Keratinocyte (primary cell): ENCODE measurements around the gene HIRA. TPM values are rescaled to one million over a fixed set of nuclear protein-coding genes. Genes with fewer than 3 reads are reported as not detected.

ENCODE experiments used
- DNase-seq: peaks from one replicate; pipeline ENCODE4 v3.0.0-alpha.2; 2011; ENCODE audit warnings: low read depth, missing footprints, low spot score
- FAIRE-seq: peaks from 2 replicates; lab custom pipeline; 2011; peaks lifted over from hg19 to GRCh38; lab: Jason Lieb, UNC
- H2AFZ ChIP-seq: 2 replicates; pipeline ENCODE4 v1.6.0; 2012; ENCODE audit warnings: low read length, control low read depth, inconsistent platforms; ENCODE audit not compliant: control insufficient read depth
- H3K27ac ChIP-seq: 2 replicates; pipeline ENCODE4 v1.5.1; 2011; ENCODE audit warnings: low read length; ENCODE audit not compliant: control insufficient read depth, insufficient read depth
- H3K27me3 ChIP-seq: 3 replicates; pipeline ENCODE4 v1.6.0; 2011; ENCODE audit warnings: low read length; ENCODE audit not compliant: control insufficient read depth, insufficient read depth; ENCODE audit errors: extremely low read depth
- H3K36me3 ChIP-seq, 2 experiments: 2 replicates in 1 of 2; 3 replicates in 1 of 2; pipeline ENCODE4 v1.5.1; 2011; ENCODE audit warnings: low read length in 2 of 2, mild to moderate bottlenecking in 1 of 2; ENCODE audit not compliant: control insufficient read depth in 2 of 2, insufficient read depth in 2 of 2; ENCODE audit errors: extremely low read depth in 1 of 2
- H3K4me1 ChIP-seq: 3 replicates; pipeline ENCODE4 v1.5.1; 2011; ENCODE audit warnings: low read length; ENCODE audit not compliant: control insufficient read depth, insufficient read depth; ENCODE audit errors: extremely low read depth
- H3K4me2 ChIP-seq: 3 replicates; pipeline ENCODE4 v1.6.0; 2011; ENCODE audit warnings: low read depth, low read length; ENCODE audit not compliant: control insufficient read depth, insufficient read depth; ENCODE audit errors: extremely low read depth
- H3K4me3 ChIP-seq, 3 experiments: fragments of 200-600 bp in 1 of 3; sonication (generic) in 1 of 3; 2 replicates in 2 of 3; 3 replicates in 1 of 3; pipeline ENCODE4 v1.5.1; 2011 to 2016; ENCODE audit warnings: low read length in 3 of 3, mild to moderate bottlenecking in 3 of 3, control low read depth in 2 of 3, inconsistent platforms in 1 of 3, low read depth in 1 of 3, mixed read lengths in 1 of 3, mixed run types in 1 of 3, moderate library complexity in 1 of 3; ENCODE audit not compliant: control insufficient read depth in 2 of 3, insufficient read depth in 2 of 3; ENCODE audit errors: extremely low read depth in 1 of 3
- H3K79me2 ChIP-seq: 2 replicates; pipeline ENCODE4 v1.6.0; 2012; ENCODE audit warnings: low read length; ENCODE audit not compliant: control insufficient read depth, insufficient read depth
- H3K9ac ChIP-seq: 3 replicates; pipeline ENCODE4 v1.6.0; 2011; ENCODE audit warnings: low read length; ENCODE audit not compliant: control insufficient read depth, insufficient read depth; ENCODE audit errors: extremely low read depth
- H3K9me1 ChIP-seq: 3 replicates; pipeline ENCODE4 v1.6.0; 2011; ENCODE audit warnings: low read length; ENCODE audit not compliant: control insufficient read depth, insufficient read depth; ENCODE audit errors: extremely low read depth
- H3K9me3 ChIP-seq: 2 replicates; pipeline ENCODE4 v1.5.1; 2012; ENCODE audit warnings: low read depth, low read length; ENCODE audit not compliant: control insufficient read depth
- H4K20me1 ChIP-seq: 3 replicates; pipeline ENCODE4 v1.6.0; 2011; ENCODE audit warnings: low read length; ENCODE audit not compliant: control insufficient read depth, insufficient read depth; ENCODE audit errors: extremely low read depth
- EZH2 ChIP-seq: IDR thresholded peaks from one replicate; pipeline ENCODE4 v1.6.1; 2012; ENCODE audit warnings: inconsistent platforms, mild to moderate bottlenecking, low read length, moderate library complexity
- dilution Hi-C: fragments of 300-500 bp; cut with MboI; formaldehyde crosslinking; loops from one replicate; pipeline ENCODE4 v1.7.0; 2020; ENCODE audit warnings: low sequenced_read_pairs; ENCODE audit not compliant: extremely low pct_ligation_motif_present
- polyA plus RNA-seq, 5 experiments: library from polyadenylated mRNA; depleted of rRNA in 3 of 5; stranded (reverse) in 3 of 5; stranded (forward) in 1 of 5; unstranded in 1 of 5; fragments of >200 nt; gene quantifications; 1 replicate in 1 of 5; 2 replicates in 3 of 5; 3 replicates in 1 of 5; pipeline versions ENCODE4 v1.2.1 to v1.2.3, GENCODE V29; 2011 to 2012; ENCODE audit warnings: missing spikeins in 2 of 5, low read depth in 1 of 5, low replicate concordance in 1 of 5
- TF ChIP-seq, protein P1 (sequence below), 3 experiments: IDR thresholded peaks in 1 of 3; conservative IDR thresholded peaks in 1 of 3; optimal IDR thresholded peaks in 1 of 3; 2 replicates in 2 of 3; 3 replicates in 1 of 3; pipeline versions ENCODE3 to v1.5.1; 2011; ENCODE audit warnings: low read length in 3 of 3, mild to moderate bottlenecking in 3 of 3, moderate library complexity in 2 of 3, control low read depth in 1 of 3, inconsistent platforms in 1 of 3; ENCODE audit not compliant: insufficient read depth in 2 of 3; ENCODE audit errors: extremely low read depth in 1 of 3

HIRA gene
- polyA plus RNA-seq, 1 donor (not counting 4 experiments of a cell fraction or from before 2014, with no cell fraction given) = 16.7 TPM

DNA sequence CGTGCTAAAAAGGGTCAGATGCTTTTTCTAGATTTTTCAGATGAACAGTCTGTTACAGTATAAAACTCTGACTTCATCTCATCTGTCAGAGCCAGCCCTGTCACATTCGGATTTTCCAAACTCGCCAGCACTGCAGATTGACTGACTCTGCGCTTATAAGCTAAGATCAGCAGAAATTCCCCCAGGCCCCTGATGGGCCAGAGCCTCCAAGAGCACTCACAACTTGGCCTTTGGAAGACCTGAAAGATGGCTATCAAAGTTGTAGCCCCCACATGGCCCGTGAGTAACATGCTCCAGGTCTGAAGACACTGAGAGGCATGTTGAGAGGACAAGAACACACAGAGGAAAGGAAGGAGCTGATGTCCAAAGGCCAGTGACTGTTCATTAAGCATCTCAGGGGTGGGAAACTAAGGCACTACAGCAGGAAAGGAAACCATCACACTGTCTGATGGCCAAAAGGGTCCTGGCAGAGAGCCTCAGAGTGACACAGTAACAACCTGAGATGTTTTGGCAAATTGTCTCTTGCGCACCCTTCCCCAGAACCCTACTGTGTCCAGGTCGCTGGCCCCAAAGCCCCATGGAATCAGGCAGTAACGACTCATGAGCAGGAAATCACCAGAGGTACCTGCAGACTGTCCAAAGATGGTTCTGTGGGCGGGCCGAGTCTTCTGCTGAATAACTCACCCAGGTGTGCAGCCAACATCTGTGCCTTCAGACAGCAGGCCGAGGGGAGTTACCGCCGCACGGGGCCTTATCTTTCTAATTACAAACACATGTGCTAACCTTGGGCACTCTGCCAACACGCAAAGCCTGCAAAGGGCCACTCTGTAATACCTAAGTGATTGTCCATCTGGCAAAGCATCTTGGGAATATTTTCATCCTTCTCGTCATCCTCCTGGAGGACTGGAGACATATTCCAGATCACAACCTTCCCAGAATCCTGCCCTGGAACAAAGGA lies 23.6 kb downstream of the HIRA start:
- H3K4me3 ChIP-seq = no peak overlapping the region
- DNase-seq (no peak), FAIRE-seq (no peak)
- dilution Hi-C loops = no loop called here
- peaks cover 5% of the 10 kb centered on the region for H4K20me1 ChIP-seq
- peaks cover 3% of the 10 kb centered on the region for H3K9me1 ChIP-seq
- H3K79me2 ChIP-seq = peaks cover 22% of the 10 kb centered on the region
- no peak overlapping the region for H2AFZ ChIP-seq
- peaks cover 32% of the 10 kb centered on the region in 2 experiments for H3K36me3 ChIP-seq
- no peaks in the 10 kb centered on the region for H3K27me3 ChIP-seq
- H3K4me1 ChIP-seq = no peaks in the 10 kb centered on the region
- no peaks in the 10 kb centered on the region for H3K9me3 ChIP-seq
- TF ChIP-seq EZH2 = no peak
- TF ChIP-seq, protein P1, sequence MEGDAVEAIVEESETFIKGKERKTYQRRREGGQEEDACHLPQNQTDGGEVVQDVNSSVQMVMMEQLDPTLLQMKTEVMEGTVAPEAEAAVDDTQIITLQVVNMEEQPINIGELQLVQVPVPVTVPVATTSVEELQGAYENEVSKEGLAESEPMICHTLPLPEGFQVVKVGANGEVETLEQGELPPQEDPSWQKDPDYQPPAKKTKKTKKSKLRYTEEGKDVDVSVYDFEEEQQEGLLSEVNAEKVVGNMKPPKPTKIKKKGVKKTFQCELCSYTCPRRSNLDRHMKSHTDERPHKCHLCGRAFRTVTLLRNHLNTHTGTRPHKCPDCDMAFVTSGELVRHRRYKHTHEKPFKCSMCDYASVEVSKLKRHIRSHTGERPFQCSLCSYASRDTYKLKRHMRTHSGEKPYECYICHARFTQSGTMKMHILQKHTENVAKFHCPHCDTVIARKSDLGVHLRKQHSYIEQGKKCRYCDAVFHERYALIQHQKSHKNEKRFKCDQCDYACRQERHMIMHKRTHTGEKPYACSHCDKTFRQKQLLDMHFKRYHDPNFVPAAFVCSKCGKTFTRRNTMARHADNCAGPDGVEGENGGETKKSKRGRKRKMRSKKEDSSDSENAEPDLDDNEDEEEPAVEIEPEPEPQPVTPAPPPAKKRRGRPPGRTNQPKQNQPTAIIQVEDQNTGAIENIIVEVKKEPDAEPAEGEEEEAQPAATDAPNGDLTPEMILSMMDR (optimal IDR thresholded peaks at IDR 0.05 in 1 of 3, IDR thresholded peaks at IDR 0.05 in 1 of 3, conservative IDR thresholded peaks at IDR 0.05 in 1 of 3; ENCODE audit: extremely low read depth in 1 of 3, insufficient read depth in 2 of 3, low read length in 3 of 3) = no peak
- H3K4me2 ChIP-seq = no peak overlapping the region
- H3K27ac ChIP-seq = no peak overlapping the region
- H3K9ac ChIP-seq = no peak overlapping the region

DNA sequence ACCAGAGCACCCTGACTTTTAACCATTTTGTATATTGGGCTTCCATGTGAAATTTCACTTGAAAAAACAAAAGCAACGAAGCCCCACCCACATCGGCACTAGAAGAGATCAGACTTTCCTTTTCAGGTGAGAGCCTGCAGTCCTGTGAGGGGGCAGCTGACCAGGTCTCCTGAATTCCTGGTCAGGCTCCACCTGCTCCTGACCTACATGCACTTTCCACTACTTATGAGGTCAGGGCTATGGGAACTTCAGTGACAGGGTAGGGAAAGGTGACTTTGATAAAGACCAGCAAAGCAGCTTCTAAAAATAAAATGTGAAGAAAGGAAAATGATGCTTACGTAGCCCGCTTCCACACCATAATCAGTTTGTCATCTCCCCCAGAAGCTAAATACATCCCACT lies 24.7 kb downstream of the HIRA start:
- dilution Hi-C loops = no loop called here
- no peaks in the 10 kb centered on the region for H3K27me3 ChIP-seq
- no peak overlapping the region for H3K4me2 ChIP-seq
- H3K27ac ChIP-seq = no peak overlapping the region
- peaks cover 5% of the 10 kb centered on the region for H4K20me1 ChIP-seq
- DNase-seq = no peak
- peaks cover 32 to 33% of the 10 kb centered on the region in 2 experiments for H3K36me3 ChIP-seq
- no peak overlapping the region for H2AFZ ChIP-seq
- no peak for FAIRE-seq
- peaks cover 11% of the 10 kb centered on the region for H3K79me2 ChIP-seq
- no peaks in the 10 kb centered on the region for H3K9me3 ChIP-seq
- no peak for TF ChIP-seq EZH2
- TF ChIP-seq, protein P1 (optimal IDR thresholded peaks at IDR 0.05 in 1 of 3, IDR thresholded peaks at IDR 0.05 in 1 of 3, conservative IDR thresholded peaks at IDR 0.05 in 1 of 3; ENCODE audit: extremely low read depth in 1 of 3, insufficient read depth in 2 of 3, low read length in 3 of 3) = no peak
- no peaks in the 10 kb centered on the region for H3K9me1 ChIP-seq
- H3K4me1 ChIP-seq = no peaks in the 10 kb centered on the region
- H3K4me3 ChIP-seq = no peak overlapping the region
- H3K9ac ChIP-seq = no peak overlapping the region
